Gastroesophageal sphincter (tissue), 3 donors: ENCODE results near the gene FAM107A.

Source experiments
- POLR2A ChIP-seq, 2 donors: fragments of 450-650 bp; IDR thresholded peaks; one replicate each; pipeline ENCODE4 v1.6.1; 2017; ENCODE audit warnings: antibody characterized with exemption in 2 of 2, mild to moderate bottlenecking in 2 of 2, moderate library complexity in 1 of 2
- POLR2AphosphoS5 ChIP-seq: sonication (generic); formaldehyde crosslinking; IDR thresholded peaks from one replicate; pipeline ENCODE4 v1.6.1; 2017; ENCODE audit warnings: antibody characterized with exemption
- TF ChIP-seq, protein P1 (sequence below), 4 experiments: fragments of 200-600 bp in 2 of 4; fragments of 450-650 bp in 2 of 4; sonication (generic) in 1 of 4; IDR thresholded peaks; one replicate each; pipeline ENCODE4 v1.5.1; 2017 to 2019; ENCODE audit warnings: antibody characterized with exemption in 4 of 4, mild to moderate bottlenecking in 2 of 4, moderate library complexity in 2 of 4

GRCh38 chr3:58613236-58614132 lies 36.3 kb upstream of the FAM107A start:
- TF ChIP-seq POLR2A (IDR thresholded peaks at IDR 0.05) (no peak), POLR2AphosphoS5 (no peak)
- TF ChIP-seq, protein P1, sequence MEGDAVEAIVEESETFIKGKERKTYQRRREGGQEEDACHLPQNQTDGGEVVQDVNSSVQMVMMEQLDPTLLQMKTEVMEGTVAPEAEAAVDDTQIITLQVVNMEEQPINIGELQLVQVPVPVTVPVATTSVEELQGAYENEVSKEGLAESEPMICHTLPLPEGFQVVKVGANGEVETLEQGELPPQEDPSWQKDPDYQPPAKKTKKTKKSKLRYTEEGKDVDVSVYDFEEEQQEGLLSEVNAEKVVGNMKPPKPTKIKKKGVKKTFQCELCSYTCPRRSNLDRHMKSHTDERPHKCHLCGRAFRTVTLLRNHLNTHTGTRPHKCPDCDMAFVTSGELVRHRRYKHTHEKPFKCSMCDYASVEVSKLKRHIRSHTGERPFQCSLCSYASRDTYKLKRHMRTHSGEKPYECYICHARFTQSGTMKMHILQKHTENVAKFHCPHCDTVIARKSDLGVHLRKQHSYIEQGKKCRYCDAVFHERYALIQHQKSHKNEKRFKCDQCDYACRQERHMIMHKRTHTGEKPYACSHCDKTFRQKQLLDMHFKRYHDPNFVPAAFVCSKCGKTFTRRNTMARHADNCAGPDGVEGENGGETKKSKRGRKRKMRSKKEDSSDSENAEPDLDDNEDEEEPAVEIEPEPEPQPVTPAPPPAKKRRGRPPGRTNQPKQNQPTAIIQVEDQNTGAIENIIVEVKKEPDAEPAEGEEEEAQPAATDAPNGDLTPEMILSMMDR (IDR thresholded peaks at IDR 0.05), result no peak
